HAP-1 (cell line): ENCODE measurements around the gene FXYD2.

ENCODE experiments used
- DNase-seq, 2 experiments: peaks; one replicate each; pipeline ENCODE4 v3.0.0-alpha.2; 2016 to 2020; ENCODE audit warnings: low spot score in 2 of 2
- H3K27me3 ChIP-seq: fragments of 250-450 bp; sonication (Bioruptor Pico); 2 replicates; pipeline ENCODE4 v1.5.1; 2020; ENCODE audit warnings: low read depth, mild to moderate bottlenecking, moderate library complexity
- H3K36me3 ChIP-seq: fragments of 250-450 bp; sonication (Bioruptor Pico); replicated peaks from 2 replicates; pipeline ENCODE4 v1.5.1; 2020; ENCODE audit warnings: mild to moderate bottlenecking
- H3K4me1 ChIP-seq: fragments of 250-450 bp; sonication (Bioruptor Pico); 2 replicates; pipeline ENCODE4 v1.5.1; 2020; ENCODE audit warnings: mild to moderate bottlenecking
- H3K4me3 ChIP-seq: fragments of 250-450 bp; sonication (Bioruptor Pico); 2 replicates; pipeline ENCODE4 v1.5.1; 2020; ENCODE audit warnings: mild to moderate bottlenecking, moderate library complexity
- H3K9me3 ChIP-seq: fragments of 250-450 bp; sonication (Bioruptor Pico); 2 replicates; pipeline ENCODE4 v1.5.1; 2020; ENCODE audit warnings: mild to moderate bottlenecking, moderate library complexity
- in situ Hi-C: fragments of 300-500 bp; cut with MboI; formaldehyde crosslinking; loops from 3 replicates; pipeline ENCODE4 v1.14.3; 2020; ENCODE audit warnings: low sequenced_read_pairs, inconsistent platforms, mixed read lengths

FXYD2 gene

DNA sequence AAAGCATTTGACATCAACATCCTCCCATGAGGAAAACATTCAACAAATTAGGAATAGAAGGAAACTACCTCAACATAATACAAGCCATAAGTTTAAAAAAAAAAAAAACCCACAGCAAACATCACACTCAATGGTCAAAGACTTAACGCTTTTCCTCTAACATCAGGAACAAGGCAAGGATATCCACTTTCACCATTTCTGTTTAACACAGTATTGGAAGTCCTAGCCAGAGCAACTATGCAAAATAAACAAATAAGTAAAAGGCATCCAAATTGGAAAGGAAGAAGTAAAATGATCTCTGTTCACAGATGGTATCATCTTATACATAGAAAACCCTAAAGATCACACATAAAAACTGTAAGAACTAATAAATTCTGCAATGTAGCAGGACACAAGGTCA lies 38.8 kb upstream of the FXYD2 start:
- Histone ChIP-seq H3K36me3 (no peaks in the 10 kb centered on the region; the same call in 1 of the 2 replicates), H3K4me3 (no peak overlapping the region), H3K27me3 (no peaks in the 10 kb centered on the region), H3K4me1 (peaks cover 39% of the 10 kb centered on the region), H3K9me3 (no peaks in the 10 kb centered on the region)
- DNase-seq, result no peak
- in situ Hi-C loops, result no loop called here

DNA sequence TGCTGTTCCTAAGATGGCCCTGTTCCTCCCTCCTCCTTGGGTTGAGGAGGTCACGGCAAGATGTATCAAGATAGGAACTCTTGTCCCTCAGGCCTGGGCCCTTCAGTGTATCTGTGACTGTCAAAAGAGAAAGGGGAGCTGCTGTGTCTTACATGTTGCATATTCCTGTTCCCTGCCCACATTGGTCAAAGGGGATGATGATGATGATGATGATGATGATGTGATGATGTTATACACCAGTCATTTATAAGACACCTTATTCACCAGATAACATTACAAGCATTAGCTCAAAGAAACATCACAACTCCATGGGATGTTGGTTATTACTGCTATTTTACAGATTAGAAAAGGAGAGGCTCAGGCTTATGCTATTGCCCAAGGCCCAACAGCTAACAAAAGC lies 38.2 kb upstream of the FXYD2 start:
- no peak overlapping the region for H3K4me3 ChIP-seq
- H3K36me3 ChIP-seq, result no peaks in the 10 kb centered on the region; the same call in 1 of the 2 replicates
- no peak for DNase-seq
- no peaks in the 10 kb centered on the region for H3K9me3 ChIP-seq
- H3K4me1 ChIP-seq, result peaks cover 43% of the 10 kb centered on the region
- in situ Hi-C loops, result no loop called here
- H3K27me3 ChIP-seq, result no peaks in the 10 kb centered on the region

DNA sequence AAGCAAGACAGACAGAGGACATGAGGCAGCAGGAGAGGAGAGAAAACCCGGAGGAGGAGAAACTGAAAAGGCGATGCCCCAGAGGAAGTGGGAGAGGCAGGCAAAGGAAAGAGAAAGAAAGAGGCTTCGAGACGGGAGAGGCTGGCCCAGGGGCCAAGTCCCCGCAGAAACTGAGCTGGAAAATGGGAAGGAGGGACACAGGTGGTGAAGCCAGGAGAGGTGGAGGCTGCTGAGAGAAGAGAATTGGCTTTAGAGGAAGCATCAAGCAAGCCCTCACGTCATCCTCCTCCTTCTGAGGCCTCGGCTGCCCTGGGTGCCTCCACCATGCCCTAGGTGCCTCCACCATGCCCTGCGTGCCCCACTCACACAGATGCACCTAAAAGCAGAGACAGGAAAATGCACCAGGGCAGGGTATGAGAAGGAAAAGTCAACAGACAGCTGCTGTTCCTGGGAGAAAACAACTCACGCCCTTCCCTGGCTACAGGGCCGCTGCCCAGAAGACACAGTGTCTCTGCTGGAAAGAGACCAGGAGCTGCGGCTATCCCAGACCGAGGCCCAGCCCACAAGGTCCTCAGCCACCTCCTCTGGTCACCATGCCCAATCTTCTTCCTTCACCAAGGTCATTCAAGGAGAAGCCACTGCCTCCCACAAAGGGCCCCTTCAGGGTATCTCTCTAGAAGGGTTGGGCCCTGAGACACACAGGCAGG lies 37.6 kb upstream of the FXYD2 start:
- no peaks in the 10 kb centered on the region for H3K27me3 ChIP-seq
- peaks cover 48% of the 10 kb centered on the region for H3K4me1 ChIP-seq
- H3K4me3 ChIP-seq, result no peak overlapping the region
- H3K9me3 ChIP-seq, result no peaks in the 10 kb centered on the region
- H3K36me3 ChIP-seq, result no peaks in the 10 kb centered on the region; the same call in 1 of the 2 replicates
- no peak for DNase-seq
- in situ Hi-C loops, result no loop called here

GRCh38 chr11:117861151-117862018 lies 36.8 kb upstream of the FXYD2 start:
- DNase-seq, result peak; percentile 90 to 92
- peaks cover 51% of the 10 kb centered on the region for H3K4me1 ChIP-seq
- no peaks in the 10 kb centered on the region for H3K9me3 ChIP-seq
- in situ Hi-C loops, result no loop called here
- H3K36me3 ChIP-seq, result no peaks in the 10 kb centered on the region; the same call in 1 of the 2 replicates
- H3K4me3 ChIP-seq, result no peak overlapping the region
- no peaks in the 10 kb centered on the region for H3K27me3 ChIP-seq

DNA sequence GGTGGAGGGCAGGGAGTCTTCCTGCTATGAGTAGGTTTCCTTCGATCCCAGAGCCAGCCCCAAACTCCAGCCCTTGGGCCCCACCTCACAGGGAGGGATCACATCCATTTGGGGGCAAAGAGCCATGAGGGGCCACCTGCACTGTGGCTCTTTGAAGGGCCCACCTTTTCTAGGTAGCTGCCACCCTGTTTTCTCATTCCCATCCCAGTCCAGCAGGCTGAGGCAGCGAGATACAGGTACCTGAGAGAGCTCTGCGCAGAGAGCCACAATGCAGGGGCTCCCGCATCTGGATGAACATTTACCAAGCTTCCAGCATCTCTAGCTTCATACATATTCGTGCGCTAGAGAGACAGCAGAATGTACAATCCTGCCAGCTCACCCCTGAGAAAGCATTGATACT lies 35.6 kb upstream of the FXYD2 start:
- Histone ChIP-seq H3K27me3 (no peaks in the 10 kb centered on the region), H3K9me3 (no peaks in the 10 kb centered on the region), H3K36me3 (no peaks in the 10 kb centered on the region), H3K4me3 (no peak overlapping the region), H3K4me1 (peaks cover 51% of the 10 kb centered on the region)
- DNase-seq, result no peak
- in situ Hi-C loops, result no loop called here

- in situ Hi-C loops, result no loop called here
- Histone ChIP-seq H3K9me3 (no peaks in the 10 kb centered on the region), H3K4me3 (no peak overlapping the region), H3K36me3 (no peaks in the 10 kb centered on the region), H3K27me3 (no peaks in the 10 kb centered on the region), H3K4me1 (peaks cover 51% of the 10 kb centered on the region)
- peak in 1 of 2 experiments; percentile 5 for DNase-seq
Measured at GRCh38 chr11:117859488-117860112, 35.1 kb upstream of the FXYD2 start.

- in situ Hi-C loops, result no loop called here
- H3K4me3 ChIP-seq, result no peak overlapping the region
- H3K9me3 ChIP-seq, result no peaks in the 10 kb centered on the region
- no peaks in the 10 kb centered on the region for H3K27me3 ChIP-seq
- H3K36me3 ChIP-seq, result no peaks in the 10 kb centered on the region
- DNase-seq, result peak in 1 of 2 experiments; percentile 49
- H3K4me1 ChIP-seq, result peaks cover 51% of the 10 kb centered on the region
Measured at GRCh38 chr11:117859061-117859460, 34.5 kb upstream of the FXYD2 start.

- Histone ChIP-seq H3K36me3 (no peaks in the 10 kb centered on the region), H3K9me3 (peaks cover 4% of the 10 kb centered on the region; the same call in 1 of the 2 replicates), H3K4me3 (no peak overlapping the region), H3K4me1 (peaks cover 51% of the 10 kb centered on the region), H3K27me3 (no peaks in the 10 kb centered on the region)
- in situ Hi-C loops, result no loop called here
- DNase-seq, result peak; percentile 90 to 97
Measured at GRCh38 chr11:117857734-117858414, 33.3 kb upstream of the FXYD2 start.

DNA sequence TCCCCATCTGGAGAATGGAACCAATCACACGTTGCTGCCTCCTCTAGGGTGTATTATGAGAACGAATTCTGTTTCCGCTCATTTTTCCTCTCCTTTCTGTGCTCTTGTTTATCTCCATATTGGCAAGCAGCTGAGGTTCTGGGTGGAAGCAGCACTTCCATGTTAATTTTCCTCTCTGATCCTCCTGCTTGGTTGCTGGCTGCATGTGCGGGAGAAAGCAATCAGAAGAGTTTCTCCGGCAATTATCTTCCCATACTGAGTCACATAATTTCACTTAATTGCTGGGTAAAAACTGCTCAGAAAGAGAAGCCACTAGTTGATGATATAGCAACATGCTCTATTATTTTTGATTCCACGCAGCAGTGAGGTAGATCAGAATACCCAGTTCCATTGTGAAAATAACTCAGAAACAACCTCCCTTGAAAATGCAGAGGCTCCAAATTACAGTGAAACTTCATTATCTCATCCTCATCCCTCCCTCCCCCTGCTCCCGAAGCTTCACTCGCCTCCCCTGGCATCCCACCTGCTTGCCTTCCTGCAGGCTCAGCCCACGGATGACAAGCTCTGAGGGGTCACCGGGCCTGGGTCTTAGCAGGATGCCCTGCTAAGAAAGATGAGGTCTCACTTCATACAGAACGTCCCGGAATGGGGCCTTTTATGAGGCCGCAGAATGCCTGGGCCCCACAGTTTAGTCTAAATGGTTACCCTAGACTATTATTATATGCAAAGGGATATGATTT lies 31.5 kb upstream of the FXYD2 start:
- Histone ChIP-seq H3K27me3 (no peaks in the 10 kb centered on the region), H3K9me3 (peaks cover 7% of the 10 kb centered on the region), H3K4me3 (no peak overlapping the region), H3K36me3 (no peaks in the 10 kb centered on the region), H3K4me1 (peaks cover 39% of the 10 kb centered on the region)
- in situ Hi-C loops, result no loop called here
- peak in 1 of 2 experiments; percentile 3 for DNase-seq

DNA sequence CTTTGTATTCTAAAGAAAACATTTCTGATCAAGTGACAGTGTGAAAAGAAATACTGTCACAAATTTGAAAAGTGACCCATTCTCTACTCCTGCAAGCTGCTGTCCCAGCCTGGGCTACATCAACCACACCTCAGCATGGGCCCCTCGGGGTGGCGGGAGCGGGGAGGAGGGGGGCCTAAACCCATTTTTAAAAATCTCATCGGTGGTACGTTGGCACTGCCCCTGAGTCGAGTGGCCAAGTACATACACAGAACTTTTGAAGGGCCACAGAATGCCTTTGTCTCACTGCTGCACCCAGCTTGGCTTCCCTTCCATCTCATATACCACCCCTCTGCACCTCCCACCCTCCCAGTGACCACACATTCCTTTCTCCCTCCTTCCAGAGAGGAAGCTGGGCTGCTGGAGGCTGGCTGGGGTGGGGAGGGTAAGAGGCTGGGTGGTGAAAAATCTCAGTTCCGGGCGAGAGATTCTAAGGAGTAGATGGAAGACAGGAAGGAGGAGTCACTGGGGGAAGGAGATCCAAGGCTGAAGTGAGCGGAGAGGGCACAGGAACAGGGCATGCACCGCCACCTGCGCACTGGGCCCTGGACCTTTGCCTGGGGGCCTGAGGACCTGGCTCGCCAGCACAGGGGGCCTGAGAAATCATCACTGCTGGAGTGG lies 30.8 kb upstream of the FXYD2 start:
- Histone ChIP-seq H3K4me1 (peaks cover 32% of the 10 kb centered on the region), H3K9me3 (peaks cover 7% of the 10 kb centered on the region), H3K36me3 (no peaks in the 10 kb centered on the region), H3K4me3 (no peak overlapping the region), H3K27me3 (no peaks in the 10 kb centered on the region)
- DNase-seq, result peak in 1 of 2 experiments; percentile 5
- in situ Hi-C loops, result no loop called here

DNA sequence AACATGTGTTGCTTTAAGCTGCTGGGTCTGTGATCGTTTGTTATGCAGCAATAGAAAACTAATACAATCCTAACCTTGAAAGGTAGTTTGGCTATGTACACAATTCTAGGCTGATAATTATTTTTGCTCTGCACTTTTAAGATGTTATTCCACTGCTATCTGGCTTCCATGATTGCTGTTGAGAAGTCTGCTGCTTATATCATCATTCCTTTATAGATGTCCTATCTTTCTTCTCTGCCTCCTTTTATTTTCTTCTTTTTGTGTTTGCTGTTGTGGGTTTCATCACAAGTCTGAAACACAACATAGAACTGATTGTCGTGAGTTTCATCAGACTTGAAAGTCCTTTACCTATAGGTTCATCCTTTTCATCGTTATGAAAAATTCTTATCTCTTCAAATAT lies 27.8 kb upstream of the FXYD2 start:
- Histone ChIP-seq H3K36me3 (no peaks in the 10 kb centered on the region), H3K4me3 (no peak overlapping the region), H3K9me3 (peaks cover 7% of the 10 kb centered on the region), H3K27me3 (no peaks in the 10 kb centered on the region), H3K4me1 (peaks cover 5% of the 10 kb centered on the region)
- in situ Hi-C loops, result no loop called here
- no peak for DNase-seq

GRCh38 chr11:117851852-117852251 lies 27.3 kb upstream of the FXYD2 start:
- DNase-seq, result no peak
- Histone ChIP-seq H3K9me3 (peaks cover 7% of the 10 kb centered on the region), H3K4me1 (peaks cover under 1% of the 10 kb centered on the region), H3K4me3 (no peak overlapping the region), H3K27me3 (no peaks in the 10 kb centered on the region), H3K36me3 (no peaks in the 10 kb centered on the region)
- in situ Hi-C loops, result no loop called here
